SK-N-SH treated with all-trans-retinoic acid at 6 μM for 48 hours (cell line): ENCODE measurements around the gene CMTR2.
"Not testable (repeated sequence)": the region's sequence is repeated elsewhere in the genome, so short reads cannot be mapped to it uniquely, and the experiment has no call there.

Experiments
- ATAC-seq: fragments of 200-7000 bp; cut with Tn5 transposase; 3 replicates; pipeline ENCODE4 v1.9.1; 2020; ENCODE audit warnings: mild to moderate bottlenecking, moderate library complexity
- ARNTL ChIP-seq: fragments of 450-650 bp; formaldehyde crosslinking; IDR thresholded peaks from 2 replicates; pipeline ENCODE4 v1.5.0; 2020; ENCODE audit warnings: low read depth, mild to moderate bottlenecking, moderate library complexity, borderline replicate concordance
- CSDC2 ChIP-seq: fragments of 250-450 bp; sonication (Bioruptor Pico); IDR thresholded peaks from 2 replicates; pipeline ENCODE4 v1.5.0; 2020; ENCODE audit warnings: mild to moderate bottlenecking, moderate library complexity
- ESRRG ChIP-seq: fragments of 250-450 bp; sonication (Bioruptor Pico); IDR thresholded peaks from 2 replicates; pipeline ENCODE4 v1.6.1; 2021; ENCODE audit warnings: mild to moderate bottlenecking
- GLIS3 ChIP-seq: fragments of 250-450 bp; sonication (Bioruptor Pico); IDR thresholded peaks from 2 replicates; pipeline ENCODE4 v1.5.0; 2020; ENCODE audit warnings: mild to moderate bottlenecking, moderate library complexity
- ISL1 ChIP-seq: fragments of 250-450 bp; sonication (Bioruptor Pico); IDR thresholded peaks from 2 replicates; pipeline ENCODE4 v2.1.2; 2022; ENCODE audit warnings: mild to moderate bottlenecking, moderate library complexity
- OSR1 ChIP-seq: fragments of 250-450 bp; sonication (Bioruptor Pico); IDR thresholded peaks from 2 replicates; pipeline ENCODE4 v1.8.0; 2022; ENCODE audit warnings: moderate library complexity, mild to moderate bottlenecking, inconsistent platforms
- PATZ1 ChIP-seq: fragments of 250-450 bp; sonication (Bioruptor Pico); IDR thresholded peaks from 2 replicates; pipeline ENCODE4 v1.8.0; 2020; ENCODE audit warnings: mild to moderate bottlenecking, moderate library complexity, borderline replicate concordance
- POU6F1 ChIP-seq: fragments of 250-450 bp; sonication (Bioruptor Pico); IDR thresholded peaks from 2 replicates; pipeline ENCODE4 v1.8.0; 2021; ENCODE audit warnings: low read depth, mild to moderate bottlenecking, moderate library complexity, borderline replicate concordance
- RARB ChIP-seq: fragments of 250-450 bp; sonication (Bioruptor Pico); IDR thresholded peaks from 2 replicates; pipeline ENCODE4 v1.8.0; 2021; ENCODE audit warnings: mild to moderate bottlenecking, moderate library complexity
- SNAI2 ChIP-seq: fragments of 250-450 bp; sonication (Bioruptor Pico); IDR thresholded peaks from 2 replicates; pipeline ENCODE4 v1.5.0; 2020; ENCODE audit warnings: mild to moderate bottlenecking, moderate library complexity
- TOX ChIP-seq: fragments of 250-450 bp; sonication (Bioruptor Pico); IDR thresholded peaks from 2 replicates; pipeline ENCODE4 v1.8.0; 2021; ENCODE audit warnings: mild to moderate bottlenecking, moderate library complexity, borderline replicate concordance
- TSHZ2 ChIP-seq: fragments of 250-450 bp; sonication (Bioruptor Pico); IDR thresholded peaks from 2 replicates; pipeline ENCODE4 v1.5.0; 2020; ENCODE audit warnings: mild to moderate bottlenecking, moderate library complexity
- ZFP3 ChIP-seq: fragments of 250-450 bp; sonication (Bioruptor Pico); IDR thresholded peaks from 2 replicates; pipeline ENCODE4 v1.5.0; 2020; ENCODE audit warnings: mild to moderate bottlenecking, moderate library complexity
- ZNF565 ChIP-seq: fragments of 450-650 bp; formaldehyde crosslinking; conservative IDR thresholded peaks from 2 replicates; pipeline ENCODE4 v1.5.0; 2020; ENCODE audit warnings: low read depth, mild to moderate bottlenecking, moderate library complexity
- TF ChIP-seq, protein P1 (sequence below): fragments of 250-450 bp; sonication (Bioruptor Pico); IDR thresholded peaks from 2 replicates; pipeline ENCODE4 v1.5.1; 2020; ENCODE audit warnings: low read depth, mild to moderate bottlenecking, moderate library complexity

CMTR2 gene

GRCh38 chr16:71293919-71294318 is 4.7 kb upstream of the CMTR2 start:
- ATAC-seq = no peak
- TF ChIP-seq ARNTL (CRISPR knock-in tag) = no peak
- no peak for TF ChIP-seq CSDC2 (CRISPR knock-in tag)
- TF ChIP-seq GLIS3 (CRISPR knock-in tag) = no peak
- no peak for TF ChIP-seq PATZ1 (CRISPR knock-in tag)
- TF ChIP-seq TSHZ2 = no peak
- TF ChIP-seq ZFP3 (CRISPR knock-in tag) = no peak
- no peak for TF ChIP-seq POU6F1 (CRISPR knock-in tag)
- no peak for TF ChIP-seq SNAI2 (CRISPR knock-in tag)
- no peak for TF ChIP-seq ZNF565 (CRISPR knock-in tag)
- no peak for TF ChIP-seq ESRRG (CRISPR knock-in tag)
- TF ChIP-seq, protein P1, sequence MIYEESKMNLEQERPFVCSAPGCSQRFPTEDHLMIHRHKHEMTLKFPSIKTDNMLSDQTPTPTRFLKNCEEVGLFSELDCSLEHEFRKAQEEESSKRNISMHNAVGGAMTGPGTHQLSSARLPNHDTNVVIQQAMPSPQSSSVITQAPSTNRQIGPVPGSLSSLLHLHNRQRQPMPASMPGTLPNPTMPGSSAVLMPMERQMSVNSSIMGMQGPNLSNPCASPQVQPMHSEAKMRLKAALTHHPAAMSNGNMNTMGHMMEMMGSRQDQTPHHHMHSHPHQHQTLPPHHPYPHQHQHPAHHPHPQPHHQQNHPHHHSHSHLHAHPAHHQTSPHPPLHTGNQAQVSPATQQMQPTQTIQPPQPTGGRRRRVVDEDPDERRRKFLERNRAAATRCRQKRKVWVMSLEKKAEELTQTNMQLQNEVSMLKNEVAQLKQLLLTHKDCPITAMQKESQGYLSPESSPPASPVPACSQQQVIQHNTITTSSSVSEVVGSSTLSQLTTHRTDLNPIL (CRISPR knock-in tag) = 0 out of 2 replicates have a peak, but pooled peaks have one; percentile 14
- TF ChIP-seq ISL1 (CRISPR knock-in tag) = peak; percentile 68
- TF ChIP-seq, all 23 proteins: peak for 2

DNA sequence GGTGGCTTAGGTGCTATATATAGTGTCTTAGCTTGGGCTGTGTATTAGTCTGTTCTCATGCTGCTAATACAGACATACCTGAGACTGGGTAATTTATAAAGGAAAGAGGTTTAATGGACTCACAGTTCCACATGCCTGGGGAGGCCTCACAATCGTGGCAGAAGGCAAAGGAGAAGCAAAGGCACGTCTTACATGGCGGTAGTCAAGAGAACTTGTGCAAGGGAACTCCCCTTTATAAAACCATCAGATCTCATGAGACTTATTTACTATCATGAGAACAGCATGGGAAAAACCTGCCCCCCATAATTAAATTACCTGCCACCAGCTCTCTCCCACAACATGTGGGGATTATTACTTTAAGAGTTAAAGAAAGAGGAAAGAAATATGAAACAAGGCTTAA is 2.9 kb upstream of the CMTR2 start:
- not testable (repeated sequence) for ATAC-seq

DNA sequence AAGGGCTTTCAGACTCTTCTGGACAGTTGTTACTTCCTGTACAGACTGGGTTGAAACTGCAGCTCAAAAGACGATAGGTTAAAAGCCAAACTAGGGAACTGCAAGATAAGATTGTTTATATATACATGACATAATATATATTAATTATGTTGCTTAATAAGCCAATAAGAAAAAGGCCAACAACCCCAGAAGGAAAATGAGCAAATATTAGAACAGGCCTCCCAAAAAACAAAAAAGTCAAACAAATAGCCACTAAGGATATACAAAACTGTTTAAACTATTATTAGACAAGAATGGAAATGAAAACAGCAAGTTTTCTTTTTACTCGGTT is 495 bp upstream of the CMTR2 start:
- ATAC-seq = no peak
- no peak for TF ChIP-seq TSHZ2
- TF ChIP-seq ARNTL (CRISPR knock-in tag) = no peak
- no peak for TF ChIP-seq POU6F1 (CRISPR knock-in tag)
- no peak for TF ChIP-seq RARB
- no peak for TF ChIP-seq OSR1 (CRISPR knock-in tag)
- no peak for TF ChIP-seq TOX (CRISPR knock-in tag)

- no peak for TF ChIP-seq ARNTL (CRISPR knock-in tag)
- ATAC-seq = no peak
Observed at GRCh38 chr16:71288570-71288889, 672 bp downstream of the CMTR2 start.
